Globus pallidus (tissue), 1 donor: ENCODE results near the gene ZNF234.
"Not testable (repeated sequence)": the region's sequence is repeated elsewhere in the genome, so short reads cannot be mapped to it uniquely, and the experiment has no call there.

Experiments
- DNase-seq: peaks from one replicate; pipeline ENCODE4 v3.0.0-alpha.2; 2015; ENCODE audit warnings: low spot score

ZNF234 gene

GRCh38 chr19:44141191-44142058 lies at the start of gene ZNF234:
TSS of gene ZNF234 (plus strand) at chr19:44141554. CDS start at chr19:44144633, 3,079 bp downstream.
- peak; percentile 89 for DNase-seq

- no peak for DNase-seq
Measured at GRCh38 chr19:44092108-44092507, 49.2 kb upstream of the ZNF234 start.

- DNase-seq, result peak; percentile 94
Measured at GRCh38 chr19:44093931-44094765, 47.2 kb upstream of the ZNF234 start, which contains the start of gene ZNF224. TSS of gene ZNF224 (plus strand) at chr19:44094361. CDS start at chr19:44097874, 3,513 bp downstream.

DNA sequence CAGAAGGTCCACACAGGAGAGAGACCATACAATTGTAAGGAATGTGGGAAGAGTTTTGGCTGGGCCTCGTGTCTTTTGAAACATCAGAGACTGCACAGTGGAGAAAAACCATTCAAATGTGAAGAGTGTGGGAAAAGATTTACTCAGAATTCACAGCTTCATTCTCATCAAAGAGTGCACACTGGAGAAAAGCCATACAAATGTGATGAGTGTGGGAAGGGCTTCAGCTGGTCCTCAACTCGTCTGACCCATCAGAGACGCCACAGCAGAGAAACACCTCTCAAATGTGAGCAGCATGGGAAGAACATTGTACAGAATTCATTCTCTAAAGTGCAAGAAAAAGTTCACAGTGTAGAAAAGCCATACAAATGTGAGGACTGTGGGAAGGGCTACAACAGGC lies 33.6 kb upstream of the ZNF234 start:
- no peak for DNase-seq

GRCh38 chr19:44109458-44109857 lies 31.9 kb upstream of the ZNF234 start:
- no peak for DNase-seq

DNA sequence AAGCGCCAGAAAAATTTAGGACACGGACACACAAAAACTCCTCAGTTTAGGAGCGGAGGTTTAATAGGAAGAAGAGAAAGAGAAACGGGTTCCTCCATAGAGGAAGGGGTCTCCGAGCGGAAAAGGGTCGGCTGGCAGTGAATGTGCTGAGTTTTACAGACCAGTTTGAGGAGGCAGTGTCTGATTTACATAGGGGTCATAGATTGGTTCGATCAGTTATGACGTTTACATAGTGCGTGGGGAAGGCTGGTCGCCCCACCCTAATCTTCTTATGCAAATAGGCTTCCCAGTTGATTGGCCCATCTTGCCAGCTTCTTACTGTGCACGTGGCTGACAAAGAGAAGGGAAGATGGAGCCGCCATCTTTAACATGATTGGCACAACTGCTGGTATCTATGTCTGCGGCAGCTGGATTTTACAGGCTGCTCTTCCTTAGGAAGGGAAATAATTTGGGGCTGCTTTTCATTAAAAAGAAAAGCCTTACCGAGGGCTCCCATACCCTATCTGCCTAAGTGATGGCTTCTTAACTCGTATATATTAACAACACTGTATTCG lies 29.4 kb upstream of the ZNF234 start:
- DNase-seq, result no peak

DNA sequence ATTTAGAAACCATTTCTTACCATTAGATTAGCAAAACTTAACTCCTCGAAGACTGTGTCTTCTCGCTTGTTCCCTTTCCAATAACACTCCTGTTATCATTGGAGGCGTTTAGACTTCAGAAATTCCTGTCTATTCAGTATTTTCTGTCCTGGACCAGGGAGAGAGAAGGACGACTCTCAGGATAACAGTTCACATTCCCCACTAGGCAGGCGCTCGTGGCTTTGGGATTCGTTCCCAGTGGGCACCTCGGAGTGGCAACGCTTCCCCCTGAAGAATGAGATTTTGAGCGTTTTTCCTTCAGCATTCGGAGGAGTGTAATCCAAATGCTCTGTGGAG lies 28.6 kb upstream of the ZNF234 start:
- DNase-seq, result no peak

- peak; percentile 100 for DNase-seq
Measured at GRCh38 chr19:44113138-44113783, 28.1 kb upstream of the ZNF234 start, which contains the start of gene ZNF225. TSS of gene ZNF225 (plus strand) at chr19:44113399. CDS start at chr19:44115828, 2,429 bp downstream.

GRCh38 chr19:44113784-44114390 lies 27.5 kb upstream of the ZNF234 start:
- DNase-seq, result no peak

DNA sequence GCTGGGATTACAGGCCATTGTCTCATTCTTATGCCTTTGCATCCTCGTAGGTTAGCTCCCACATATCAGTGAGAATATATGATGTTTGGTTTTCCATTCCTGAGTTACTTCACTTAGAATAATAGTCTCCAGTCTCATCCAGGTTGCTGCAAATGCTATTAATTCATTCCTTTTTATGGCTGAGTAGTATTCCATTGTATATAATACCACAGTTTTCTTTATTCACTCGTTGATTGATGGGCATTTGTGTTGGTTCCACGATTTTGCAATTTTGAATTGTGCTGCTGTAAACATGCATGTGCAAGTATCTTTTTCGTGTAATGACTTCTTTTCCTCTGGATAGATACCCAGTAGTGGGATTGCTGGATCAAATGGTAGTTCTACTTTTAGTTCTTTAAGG lies 20.2 kb upstream of the ZNF234 start:
- not testable (repeated sequence) for DNase-seq

- DNase-seq, result no peak
Measured at GRCh38 chr19:44131955-44132354, 9.4 kb upstream of the ZNF234 start.

DNA sequence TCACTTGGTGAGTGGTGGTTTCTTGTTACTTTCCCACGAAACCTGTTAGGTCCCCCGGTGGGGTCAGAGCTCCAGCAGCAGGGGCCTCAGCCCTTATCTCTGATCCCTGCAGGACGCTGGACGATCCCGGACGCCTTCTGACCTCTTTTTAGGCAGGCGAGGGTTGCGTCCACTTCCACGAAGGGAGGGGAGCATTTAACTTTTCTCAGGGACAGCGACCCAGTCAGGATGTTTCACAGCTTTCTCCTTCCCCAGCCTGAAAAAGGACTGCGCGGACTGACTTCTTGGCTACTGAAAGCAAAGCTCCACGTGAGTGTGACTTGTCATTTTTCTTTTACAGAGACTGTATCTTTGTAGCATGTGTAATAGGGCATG lies 692 bp downstream of the ZNF234 start:
- DNase-seq, result no peak

- no peak for DNase-seq
Measured at GRCh38 chr19:44149776-44150175, 8.4 kb downstream of the ZNF234 start.

- no peak for DNase-seq
Measured at GRCh38 chr19:44151491-44151890, 10.1 kb downstream of the ZNF234 start.

DNA sequence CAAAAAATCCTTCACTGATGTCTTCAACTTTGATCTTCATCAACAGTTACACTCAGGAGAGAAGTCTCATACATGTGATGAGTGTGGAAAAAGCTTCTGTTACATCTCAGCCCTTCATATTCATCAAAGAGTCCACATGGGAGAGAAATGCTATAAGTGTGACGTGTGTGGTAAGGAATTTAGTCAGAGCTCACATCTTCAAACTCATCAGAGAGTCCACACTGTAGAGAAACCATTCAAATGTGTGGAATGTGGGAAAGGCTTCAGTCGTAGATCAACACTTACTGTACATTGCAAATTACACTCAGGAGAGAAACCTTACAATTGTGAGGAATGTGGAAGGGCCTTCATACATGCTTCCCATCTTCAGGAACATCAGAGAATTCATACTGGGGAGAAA lies 15.1 kb downstream of the ZNF234 start:
- DNase-seq, result no peak

- DNase-seq, result no peak
Measured at GRCh38 chr19:44163789-44164188, 22.4 kb downstream of the ZNF234 start.

DNA sequence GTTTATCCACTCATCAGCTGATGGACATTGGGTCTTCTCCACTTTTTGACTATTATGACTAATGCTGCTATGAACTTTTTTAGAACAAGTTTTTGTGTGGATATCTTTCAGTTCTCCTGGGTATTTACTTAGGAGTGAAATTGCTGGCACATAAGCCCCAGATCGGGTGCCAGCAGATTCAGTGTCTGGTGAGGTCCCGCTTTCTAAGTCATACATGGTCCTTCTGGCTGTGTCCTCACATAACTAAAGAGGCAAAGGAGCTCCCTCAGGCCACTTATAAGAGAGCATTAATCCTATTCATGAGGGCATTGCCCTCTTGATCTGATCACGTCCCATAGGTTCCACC lies 22.9 kb downstream of the ZNF234 start:
- no peak for DNase-seq

DNA sequence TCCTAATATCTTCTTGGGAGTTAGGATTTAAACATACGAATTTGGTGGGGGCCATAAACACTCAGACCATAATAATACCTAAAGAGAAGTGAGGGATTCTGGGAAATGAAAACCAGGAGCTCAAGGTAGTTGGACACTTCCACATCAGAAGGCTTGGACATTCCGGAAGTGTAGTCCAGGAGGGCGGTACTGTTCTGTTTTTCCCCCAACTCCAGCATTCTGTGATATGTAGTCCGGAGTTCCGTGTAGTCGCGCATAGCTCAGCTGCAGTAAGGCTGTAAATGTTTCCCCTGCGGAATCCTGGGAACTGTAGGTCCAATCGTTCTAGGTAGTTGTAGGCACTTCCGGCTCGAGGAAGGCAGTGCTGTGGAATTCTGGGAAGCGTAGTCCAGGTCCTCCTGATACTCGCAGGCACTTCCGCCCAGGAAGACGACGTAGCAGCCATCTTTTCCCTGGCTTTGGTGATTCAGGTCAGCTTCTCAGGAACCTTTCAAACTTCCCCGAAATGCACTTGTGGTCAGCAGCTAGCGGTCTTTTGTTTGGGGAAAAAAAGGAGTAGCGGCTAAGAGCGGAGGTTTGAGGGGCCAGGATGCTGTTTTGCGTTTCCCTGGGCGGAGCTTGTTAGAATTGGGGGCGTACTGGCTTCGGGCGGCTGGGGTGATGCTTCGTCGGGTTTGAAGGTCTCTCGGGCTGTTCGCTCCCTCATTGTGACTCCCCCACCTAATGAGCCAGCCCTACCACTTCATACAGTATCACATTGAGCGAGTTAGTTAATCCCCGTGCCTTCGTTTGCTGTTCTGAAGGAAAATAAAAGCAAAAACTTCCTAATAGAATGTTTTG lies 23.5 kb downstream of the ZNF234 start, which contains the start of gene ZNF226:
TSS of gene ZNF226 (plus strand) at position 428 of the 840 bp plus-strand sequence. CDS start 4,981 bp downstream, outside the sequence.
- peak; percentile 100 for DNase-seq

DNA sequence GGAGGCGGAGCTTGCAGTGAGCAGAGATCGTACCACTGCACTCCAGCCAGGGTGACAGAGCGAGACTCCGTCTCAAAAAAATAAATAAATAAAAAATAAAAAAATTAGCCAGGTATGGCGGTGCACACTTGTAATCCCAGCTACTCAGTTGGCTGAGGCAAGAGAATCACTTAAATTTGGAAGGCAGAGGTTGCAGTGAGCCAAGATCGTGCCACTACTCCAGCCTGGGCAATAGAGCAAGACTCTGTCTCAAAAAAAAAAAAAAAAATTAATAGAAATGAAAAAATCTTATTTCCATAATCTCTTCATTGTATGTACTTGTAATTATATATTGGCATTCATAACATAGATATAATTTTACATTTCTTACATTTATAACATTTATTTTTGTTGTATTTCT lies 29.3 kb downstream of the ZNF234 start:
- not testable (repeated sequence) for DNase-seq

- DNase-seq, result no peak
Measured at GRCh38 chr19:44176590-44176989, 35.2 kb downstream of the ZNF234 start.

GRCh38 chr19:44180968-44181367 lies 39.6 kb downstream of the ZNF234 start:
- no peak for DNase-seq
